Measurements from ENCODE around the gene DNAH1. TPM values are rescaled to one million over a fixed set of nuclear protein-coding genes. Genes with fewer than 3 reads are reported as not detected.
"Not testable (repeated sequence)": the region's sequence is repeated elsewhere in the genome, so short reads cannot be mapped to it uniquely, and the experiment has no call there.

Gene DNAH1
- total and polyA plus RNA-seq, 4 donors = 4.2 to 12.9 (median 9.9) TPM

DNA sequence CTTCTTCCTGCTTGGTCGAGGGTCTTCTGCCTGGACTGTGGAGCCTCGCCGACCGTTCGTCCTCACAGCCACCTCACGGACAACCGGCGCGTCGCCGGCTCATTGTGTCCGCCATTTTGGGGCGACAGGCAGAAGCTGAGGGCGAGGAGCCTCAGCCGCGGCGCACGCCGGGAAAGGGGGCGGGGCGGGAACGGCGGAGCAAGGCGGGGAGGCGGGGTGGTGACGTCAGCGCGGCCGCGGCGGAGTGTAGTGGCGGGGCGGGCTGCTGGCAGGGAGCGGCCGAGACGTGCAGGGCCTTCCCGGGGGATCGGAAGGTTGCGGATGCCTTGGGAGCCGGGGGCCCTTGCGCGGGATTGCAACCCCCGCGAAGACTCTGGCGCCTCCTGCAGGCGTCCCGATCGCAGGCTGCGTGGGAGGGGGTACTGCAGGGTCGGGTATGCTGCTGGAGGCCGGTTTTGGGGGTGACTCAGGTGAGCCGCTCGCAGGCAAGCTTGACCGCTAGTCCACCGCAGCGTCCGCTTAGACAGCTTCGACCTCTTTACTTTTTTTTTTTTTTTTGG lies 37.5 kb upstream of the DNAH1 start, which contains the start of gene WDR82:
Gene WDR82, minus strand, starts transcription at position 140 of the 560 bp plus-strand sequence. CDS start 288 bp downstream, outside the sequence.
- Histone ChIP-seq H3K27me3 (ENCODE audit: control insufficient read depth, insufficient read depth, low read length) (no peaks in the 10 kb centered on the region), H3K4me1 (ENCODE audit: control insufficient read depth, insufficient read depth, low read length) (peaks cover 42% of the 10 kb centered on the region), H3K9me3 (ENCODE audit: control insufficient read depth, insufficient read depth, low read length) (no peaks in the 10 kb centered on the region), H3K27ac (ENCODE audit: low read depth, low read length) (peak within 1 kb of the TSS; percentile 97), H3K36me3 (ENCODE audit: control insufficient read depth, insufficient read depth, low read length) (peaks cover 10% of the 10 kb centered on the region), H3K4me3 (ENCODE audit: low read depth, low read length) (peak within 1 kb of the TSS; percentile 76)
- WGBS (ENCODE audit: insufficient coverage) = under 1% methylated on average over 57 of the region's 58 CpGs
- DNase-seq (ENCODE audit: low read depth in 4 of 6, low spot score in 6 of 6) = peak; percentile 78 to 98 (median 90)

DNA sequence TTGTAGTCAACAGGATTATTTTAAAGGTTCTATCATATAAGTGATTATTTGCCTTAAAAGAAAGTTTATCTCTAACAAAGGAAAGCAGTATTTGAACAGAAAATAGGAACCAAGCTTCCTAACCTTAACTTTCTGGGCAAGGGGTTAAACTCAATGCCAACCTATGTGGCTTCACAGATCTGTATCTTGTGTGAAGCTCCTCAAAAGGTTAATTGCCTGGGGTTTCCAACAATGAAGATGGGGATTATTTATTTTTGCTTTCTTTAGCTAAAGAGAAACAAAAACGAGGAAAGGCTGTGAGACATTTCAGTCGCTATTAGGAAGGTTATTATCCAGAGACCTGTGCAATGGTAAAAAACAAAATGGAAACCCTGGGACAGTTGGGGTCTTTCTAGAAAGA lies 36.5 kb upstream of the DNAH1 start:
- H3K9me3 ChIP-seq (ENCODE audit: control insufficient read depth, insufficient read depth, low read length) = no peaks in the 10 kb centered on the region
- WGBS (ENCODE audit: insufficient coverage) = 36% methylated on average over 2 of the region's 2 CpGs
- peak overlapping the region; percentile 97 for H3K27ac ChIP-seq (ENCODE audit: low read depth, low read length)
- H3K27me3 ChIP-seq (ENCODE audit: control insufficient read depth, insufficient read depth, low read length) = no peaks in the 10 kb centered on the region
- H3K4me1 ChIP-seq (ENCODE audit: control insufficient read depth, insufficient read depth, low read length) = peaks cover 34% of the 10 kb centered on the region
- peak in 1 of 6 donors; percentile 21 for DNase-seq (ENCODE audit: low read depth in 4 of 6, low spot score in 6 of 6)
- peak overlapping the region; percentile 9 for H3K4me3 ChIP-seq (ENCODE audit: low read depth, low read length)
- peaks cover 6% of the 10 kb centered on the region for H3K36me3 ChIP-seq (ENCODE audit: control insufficient read depth, insufficient read depth, low read length)

GRCh38 chr3:52280050-52280461 lies 36.1 kb upstream of the DNAH1 start:
- Histone ChIP-seq H3K9me3 (ENCODE audit: control insufficient read depth, insufficient read depth, low read length) (no peaks in the 10 kb centered on the region), H3K4me1 (ENCODE audit: control insufficient read depth, insufficient read depth, low read length) (peaks cover 30% of the 10 kb centered on the region), H3K27me3 (ENCODE audit: control insufficient read depth, insufficient read depth, low read length) (no peaks in the 10 kb centered on the region), H3K4me3 (ENCODE audit: low read depth, low read length) (peak overlapping the region; percentile 9), H3K36me3 (ENCODE audit: control insufficient read depth, insufficient read depth, low read length) (peaks cover 2% of the 10 kb centered on the region), H3K27ac (ENCODE audit: low read depth, low read length) (peak overlapping the region; percentile 97)
- WGBS (ENCODE audit: insufficient coverage) = 10% methylated on average over 5 of the region's 6 CpGs
- DNase-seq (ENCODE audit: low read depth in 4 of 6, low spot score in 6 of 6) = peak in 3 of 6 donors; percentile 54 to 88 (median 86)

- no peak for DNase-seq (ENCODE audit: low read depth in 4 of 6, low spot score in 6 of 6)
- H3K4me3 ChIP-seq (ENCODE audit: low read depth, low read length) = no peak overlapping the region
- 77% methylated on average over 5 of the region's 8 CpGs for WGBS (ENCODE audit: insufficient coverage)
- no peaks in the 10 kb centered on the region for H3K9me3 ChIP-seq (ENCODE audit: control insufficient read depth, insufficient read depth, low read length)
- no peak overlapping the region for H3K27ac ChIP-seq (ENCODE audit: low read depth, low read length)
- H3K36me3 ChIP-seq (ENCODE audit: control insufficient read depth, insufficient read depth, low read length) = peaks cover 2% of the 10 kb centered on the region
- H3K4me1 ChIP-seq (ENCODE audit: control insufficient read depth, insufficient read depth, low read length) = peaks cover 21% of the 10 kb centered on the region
- no peaks in the 10 kb centered on the region for H3K27me3 ChIP-seq (ENCODE audit: control insufficient read depth, insufficient read depth, low read length)
Observed at GRCh38 chr3:52281981-52282801, 33.9 kb upstream of the DNAH1 start.

DNA sequence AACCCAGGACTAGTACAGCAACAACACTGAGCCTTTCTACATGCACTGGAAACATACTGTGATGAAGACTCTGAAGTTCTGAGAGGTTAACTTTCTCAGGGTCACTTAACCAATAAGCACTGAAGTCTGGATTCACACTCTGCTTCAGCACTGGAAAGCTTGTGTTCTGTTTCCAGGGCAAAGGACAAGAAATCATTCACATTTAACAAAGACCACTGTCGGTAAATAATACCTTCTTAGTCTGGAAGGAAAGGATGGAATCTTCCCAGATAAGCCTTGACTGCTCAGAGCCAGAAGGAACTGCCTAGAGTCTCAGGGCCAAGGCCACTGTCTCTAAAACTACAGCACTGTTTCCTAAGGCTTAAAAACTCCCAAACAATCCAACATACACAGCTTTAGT lies 32.8 kb upstream of the DNAH1 start:
- Histone ChIP-seq H3K4me3 (ENCODE audit: low read depth, low read length) (no peak overlapping the region), H3K27me3 (ENCODE audit: control insufficient read depth, insufficient read depth, low read length) (no peaks in the 10 kb centered on the region), H3K36me3 (ENCODE audit: control insufficient read depth, insufficient read depth, low read length) (peaks cover 2% of the 10 kb centered on the region), H3K27ac (ENCODE audit: low read depth, low read length) (peak overlapping the region; percentile 75), H3K4me1 (ENCODE audit: control insufficient read depth, insufficient read depth, low read length) (peaks cover 26% of the 10 kb centered on the region), H3K9me3 (ENCODE audit: control insufficient read depth, insufficient read depth, low read length) (no peaks in the 10 kb centered on the region)
- no CpG with 5 or more reads among the region's 1 CpG for WGBS (ENCODE audit: insufficient coverage)
- DNase-seq (ENCODE audit: low read depth in 4 of 6, low spot score in 6 of 6) = peak in 1 of 6 donors; percentile 48

GRCh38 chr3:52284051-52284450 lies 32.1 kb upstream of the DNAH1 start:
- WGBS (ENCODE audit: insufficient coverage) = 94% methylated on average over 4 of the region's 4 CpGs
- not testable (repeated sequence) for H3K9me3 ChIP-seq (ENCODE audit: control insufficient read depth, insufficient read depth, low read length); H3K27me3 ChIP-seq (ENCODE audit: control insufficient read depth, insufficient read depth, low read length); H3K4me3 ChIP-seq (ENCODE audit: low read depth, low read length); DNase-seq (ENCODE audit: low read depth in 4 of 6, low spot score in 6 of 6); H3K27ac ChIP-seq (ENCODE audit: low read depth, low read length); H3K36me3 ChIP-seq (ENCODE audit: control insufficient read depth, insufficient read depth, low read length)
- peaks cover 27% of the 10 kb centered on the region for H3K4me1 ChIP-seq (ENCODE audit: control insufficient read depth, insufficient read depth, low read length)

GRCh38 chr3:52286777-52287110 lies 29.4 kb upstream of the DNAH1 start:
- Histone ChIP-seq H3K4me3 (ENCODE audit: low read depth, low read length) (peak overlapping the region; percentile 100), H3K27ac (ENCODE audit: low read depth, low read length) (peak overlapping the region; percentile 100), H3K27me3 (ENCODE audit: control insufficient read depth, insufficient read depth, low read length) (no peaks in the 10 kb centered on the region), H3K36me3 (ENCODE audit: control insufficient read depth, insufficient read depth, low read length) (peaks cover 24% of the 10 kb centered on the region), H3K4me1 (ENCODE audit: control insufficient read depth, insufficient read depth, low read length) (peaks cover 25% of the 10 kb centered on the region), H3K9me3 (ENCODE audit: control insufficient read depth, insufficient read depth, low read length) (no peaks in the 10 kb centered on the region)
- DNase-seq (ENCODE audit: low read depth in 4 of 6, low spot score in 6 of 6) = peak in 1 of 6 donors; percentile 37
- 60% methylated on average over 7 of the region's 8 CpGs for WGBS (ENCODE audit: insufficient coverage)

DNA sequence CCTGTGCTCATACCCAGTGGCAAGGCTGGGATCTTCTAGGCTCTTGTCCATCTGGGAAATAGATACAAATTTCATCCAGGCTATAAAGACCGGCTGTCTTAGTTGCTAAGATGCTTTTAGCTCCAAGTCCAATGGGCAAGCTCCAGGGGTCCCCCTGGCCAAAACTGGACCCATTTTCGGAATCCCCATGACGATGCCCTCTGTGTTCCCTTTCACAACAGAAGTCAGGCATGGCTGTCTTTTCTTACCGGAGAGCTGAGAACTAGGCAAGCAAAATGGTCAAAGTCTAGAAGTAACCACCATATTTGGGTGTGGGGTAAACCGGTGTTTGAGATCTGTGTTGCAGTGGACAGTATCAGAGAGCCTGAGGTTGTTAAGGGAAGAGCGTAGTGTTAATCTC lies 27.4 kb upstream of the DNAH1 start:
- H3K36me3 ChIP-seq (ENCODE audit: control insufficient read depth, insufficient read depth, low read length) = peaks cover 41% of the 10 kb centered on the region
- peak overlapping the region; percentile 100 for H3K4me3 ChIP-seq (ENCODE audit: low read depth, low read length)
- H3K27me3 ChIP-seq (ENCODE audit: control insufficient read depth, insufficient read depth, low read length) = no peaks in the 10 kb centered on the region
- no peaks in the 10 kb centered on the region for H3K9me3 ChIP-seq (ENCODE audit: control insufficient read depth, insufficient read depth, low read length)
- peak overlapping the region; percentile 100 for H3K27ac ChIP-seq (ENCODE audit: low read depth, low read length)
- no peak for DNase-seq (ENCODE audit: low read depth in 4 of 6, low spot score in 6 of 6)
- WGBS (ENCODE audit: insufficient coverage) = 80% methylated on average over 4 of the region's 6 CpGs
- peaks cover 32% of the 10 kb centered on the region for H3K4me1 ChIP-seq (ENCODE audit: control insufficient read depth, insufficient read depth, low read length)

DNA sequence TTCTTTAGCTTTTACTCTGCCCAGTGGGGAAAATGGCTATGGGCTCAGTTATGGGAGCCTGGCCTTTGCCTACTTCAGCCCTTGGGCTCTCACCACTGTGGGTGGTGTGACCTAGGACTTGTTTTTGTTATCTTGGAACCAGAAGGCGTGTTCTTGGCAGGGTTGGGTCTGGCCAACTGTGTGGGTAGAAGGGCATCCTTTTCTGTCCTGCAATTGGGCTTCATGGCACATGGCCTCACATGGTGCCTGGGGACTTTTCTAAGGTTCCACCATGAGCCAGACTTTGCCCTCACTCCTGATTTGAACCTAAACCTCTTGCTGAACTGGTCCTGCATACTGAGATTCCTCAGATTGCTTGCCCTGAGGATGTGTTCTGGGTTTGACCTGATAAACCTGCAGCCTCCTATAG lies 26.8 kb upstream of the DNAH1 start:
- 100% methylated on average over 1 of the region's 1 CpG for WGBS (ENCODE audit: insufficient coverage)
- no peaks in the 10 kb centered on the region for H3K27me3 ChIP-seq (ENCODE audit: control insufficient read depth, insufficient read depth, low read length)
- DNase-seq (ENCODE audit: low read depth in 4 of 6, low spot score in 6 of 6) = no peak
- H3K4me3 ChIP-seq (ENCODE audit: low read depth, low read length) = no peak overlapping the region
- H3K9me3 ChIP-seq (ENCODE audit: control insufficient read depth, insufficient read depth, low read length) = no peaks in the 10 kb centered on the region
- peaks cover 37% of the 10 kb centered on the region for H3K4me1 ChIP-seq (ENCODE audit: control insufficient read depth, insufficient read depth, low read length)
- peaks cover 47% of the 10 kb centered on the region for H3K36me3 ChIP-seq (ENCODE audit: control insufficient read depth, insufficient read depth, low read length)
- H3K27ac ChIP-seq (ENCODE audit: low read depth, low read length) = no peak overlapping the region
